Spleen (tissue), 11 donors: ENCODE data around the gene PAEP. TPM values are rescaled to one million over a fixed set of nuclear protein-coding genes. Genes with fewer than 3 reads are reported as not detected.

Experiments used
- DNase-seq: peaks from one replicate; pipeline ENCODE4 v3.0.0-alpha.2; 2020
- H3K27ac ChIP-seq, 8 donors: fragments of 200-600 bp; sonication (generic) in 7 of 8; 1 replicate in 4 of 8; 2 replicates in 4 of 8; pipeline versions ENCODE4 v1.5.0 to v1.8.0; 2016 to 2021; ENCODE audit warnings: inconsistent platforms in 4 of 8, mild to moderate bottlenecking in 4 of 8, moderate library complexity in 1 of 8
- H3K27me3 ChIP-seq, 7 donors: fragments of 200-600 bp; sonication (generic) in 6 of 7; replicated peaks in 1 of 7; 1 replicate in 4 of 7; 2 replicates in 3 of 7; pipeline versions ENCODE4 v1.5.0 to v1.8.0; 2016 to 2021; ENCODE audit warnings: inconsistent platforms in 3 of 7, mild to moderate bottlenecking in 1 of 7
- H3K36me3 ChIP-seq, 6 donors: fragments of 200-600 bp; sonication (generic) in 5 of 6; 1 replicate in 4 of 6; 2 replicates in 2 of 6; pipeline versions ENCODE4 v1.5.0 to v1.8.0; 2016 to 2021; ENCODE audit warnings: inconsistent platforms in 2 of 6
- H3K4me1 ChIP-seq, 6 donors: fragments of 200-600 bp; sonication (generic) in 5 of 6; 1 replicate in 3 of 6; 2 replicates in 3 of 6; pipeline versions ENCODE4 v1.5.0 to v1.8.0; 2016 to 2021; ENCODE audit warnings: inconsistent platforms in 3 of 6
- H3K4me3 ChIP-seq, 8 donors: fragments of 200-600 bp; sonication (generic) in 7 of 8; 1 replicate in 4 of 8; 2 replicates in 4 of 8; pipeline versions ENCODE4 v1.5.0 to v1.8.0; 2016 to 2021; ENCODE audit warnings: inconsistent platforms in 4 of 8, mild to moderate bottlenecking in 4 of 8, moderate library complexity in 2 of 8
- H3K9me3 ChIP-seq, 8 donors: fragments of 200-600 bp; sonication (generic) in 7 of 8; 1 replicate in 4 of 8; 2 replicates in 4 of 8; pipeline versions ENCODE4 v1.5.0 to v1.8.0; 2016 to 2021; ENCODE audit warnings: inconsistent platforms in 4 of 8
- CTCF ChIP-seq, 11 experiments: fragments of 200-600 bp in 7 of 11; fragments of 450-650 bp in 4 of 11; sonication (generic) in 4 of 11; IDR thresholded peaks in 8 of 11; conservative IDR thresholded peaks in 3 of 11; 1 replicate in 7 of 11; 2 replicates in 4 of 11; pipeline versions ENCODE4 v1.4.0 to v1.8.0; 2016 to 2021; ENCODE audit warnings: antibody characterized with exemption in 11 of 11, inconsistent platforms in 4 of 11, mild to moderate bottlenecking in 1 of 11
- POLR2A ChIP-seq, 3 donors: fragments of 450-650 bp; IDR thresholded peaks; one replicate each; pipeline ENCODE4 v1.5.1; 2017; ENCODE audit warnings: antibody characterized with exemption in 3 of 3, mild to moderate bottlenecking in 1 of 3
- POLR2AphosphoS5 ChIP-seq, 3 donors: sonication (generic); formaldehyde crosslinking; IDR thresholded peaks; one replicate each; pipeline ENCODE4 v1.5.1; 2017; ENCODE audit warnings: antibody characterized with exemption in 3 of 3
- WGBS, 5 donors: extraction: QIAGEN DNeasy Blood & Tissue Kit in 3 of 5; methylation state at CpG; one replicate each; pipeline versions ENCODE4 v1.1.5 to v1.1.7; 2013 to 2018; 5-methylcytosine and 5-hydroxymethylcytosine counted together
- intact Hi-C: fragments of 100-400 bp; cut with DNase I; formaldehyde crosslinking; loops from one replicate; pipeline ENCODE4 v1.15.0; 2023; ENCODE audit warnings: low total_unique reads
- polyA plus RNA-seq, 3 donors: library from polyadenylated mRNA; stranded (reverse); fragments of 200-250 nt; gene quantifications; one replicate each; pipeline ENCODE4 v1.2.1, GENCODE V29; 2013
- total RNA-seq, 7 donors: library from RNA; depleted of rRNA in 3 of 7; stranded (reverse); fragments of >200 nt in 3 of 7; fragmentation: NEBNext Ultra II Directional in 4 of 7; extraction: Animal tissue kit (Norgen Biotek cat#: 25700) in 4 of 7; gene quantifications; one replicate each; pipeline versions ENCODE4 v1.1.0 to v1.2.1, GENCODE V29; 2016 to 2021
- donor health status: healthy with polysubstance abuse.
- donor health status: DM: no; HTN: no; CAD: no; lungs with moderate emphysema.
- donor health status: DM: no; HTN: no; CAD: no.
- donor health status: Bipolar disorder and iron deficiency.
- donor health status: healthy.
- donor health status: DM: no; HTN: no; CAD: no.
- donor health status: DM: yes; HTN: yes; CAD: no.

PAEP gene
- total and polyA plus RNA-seq, 10 donors = not detected

- DNase-seq = peak; percentile 39
- H3K27me3 ChIP-seq = peaks cover 0 to 69% (median 4%) of the 10 kb centered on the region in 7 donors
- H3K36me3 ChIP-seq = no peaks in the 10 kb centered on the region
- H3K4me3 ChIP-seq = no peak overlapping the region
- H3K9me3 ChIP-seq = no peaks in the 10 kb centered on the region
- WGBS, 5 donors = 71 to 96% (median 93%) methylated on average over 1 to 9 of the region's 9 CpGs
- TF ChIP-seq POLR2A (IDR thresholded peaks at IDR 0.05) = no peak
- TF ChIP-seq POLR2AphosphoS5 (IDR thresholded peaks at IDR 0.05) = no peak
- no peak for TF ChIP-seq CTCF (IDR thresholded peaks at IDR 0.05 in 8 of 11, conservative IDR thresholded peaks at IDR 0.05 in 3 of 11)
- peaks cover 0 to 6% (median 0%) of the 10 kb centered on the region in 6 donors for H3K4me1 ChIP-seq
- intact Hi-C loops = no loop called here
- H3K27ac ChIP-seq = no peak overlapping the region
Measured at GRCh38 chr9:135588371-135588770, 26.8 kb downstream of the PAEP start.

- Histone ChIP-seq H3K9me3 (no peaks in the 10 kb centered on the region), H3K4me3 (no peak overlapping the region), H3K27me3 (peaks cover 0 to 66% (median 4%) of the 10 kb centered on the region in 7 donors), H3K27ac (no peak overlapping the region), H3K4me1 (peaks cover 0 to 6% (median 0%) of the 10 kb centered on the region in 6 donors), H3K36me3 (no peaks in the 10 kb centered on the region)
- intact Hi-C loops = no loop called here
- TF ChIP-seq CTCF (IDR thresholded peaks at IDR 0.05 in 8 of 11, conservative IDR thresholded peaks at IDR 0.05 in 3 of 11) = no peak
- no peak for TF ChIP-seq POLR2AphosphoS5 (IDR thresholded peaks at IDR 0.05)
- TF ChIP-seq POLR2A (IDR thresholded peaks at IDR 0.05) = no peak
- DNase-seq = peak; percentile 59
- 80 to 92% (median 86%) methylated on average over 9 to 20 of the region's 20 CpGs for WGBS, 5 donors
Measured at GRCh38 chr9:135588886-135589595, 27.5 kb downstream of the PAEP start.

- peaks cover 0 to 4% (median 0%) of the 10 kb centered on the region in 8 donors for H3K9me3 ChIP-seq
- peak; percentile 50 for DNase-seq
- TF ChIP-seq CTCF (IDR thresholded peaks at IDR 0.05 in 8 of 11, conservative IDR thresholded peaks at IDR 0.05 in 3 of 11) (no peak), POLR2A (IDR thresholded peaks at IDR 0.05) (no peak), POLR2AphosphoS5 (IDR thresholded peaks at IDR 0.05) (no peak)
- H3K27ac ChIP-seq = no peak overlapping the region
- H3K27me3 ChIP-seq = peaks cover 0 to 65% (median 4%) of the 10 kb centered on the region in 7 donors
- intact Hi-C loops = no loop called here
- H3K4me3 ChIP-seq = no peak overlapping the region
- H3K36me3 ChIP-seq = no peaks in the 10 kb centered on the region
- WGBS, 5 donors = 71 to 79% (median 77%) methylated on average over 15 of the region's 15 CpGs
- H3K4me1 ChIP-seq = peaks cover 0 to 1% (median 0%) of the 10 kb centered on the region in 6 donors
Measured at GRCh38 chr9:135589596-135590485, 28.3 kb downstream of the PAEP start.
